Brain pericyte (primary cell): ENCODE results near the gene HSPG2.
"Not testable (repeated sequence)": the region's sequence is repeated elsewhere in the genome, so short reads cannot be mapped to it uniquely, and the experiment has no call there.

Experiments used
- DNase-seq: peaks from one replicate; pipeline ENCODE4 v3.0.0-alpha.2; 2012; ENCODE audit warnings: low read depth, low spot score

HSPG2 gene

GRCh38 chr1:21955501-21956281 is 18.6 kb upstream of the HSPG2 start:
- no peak for DNase-seq

GRCh38 chr1:21955058-21955457 is 17.9 kb upstream of the HSPG2 start:
- DNase-seq: no peak

DNA sequence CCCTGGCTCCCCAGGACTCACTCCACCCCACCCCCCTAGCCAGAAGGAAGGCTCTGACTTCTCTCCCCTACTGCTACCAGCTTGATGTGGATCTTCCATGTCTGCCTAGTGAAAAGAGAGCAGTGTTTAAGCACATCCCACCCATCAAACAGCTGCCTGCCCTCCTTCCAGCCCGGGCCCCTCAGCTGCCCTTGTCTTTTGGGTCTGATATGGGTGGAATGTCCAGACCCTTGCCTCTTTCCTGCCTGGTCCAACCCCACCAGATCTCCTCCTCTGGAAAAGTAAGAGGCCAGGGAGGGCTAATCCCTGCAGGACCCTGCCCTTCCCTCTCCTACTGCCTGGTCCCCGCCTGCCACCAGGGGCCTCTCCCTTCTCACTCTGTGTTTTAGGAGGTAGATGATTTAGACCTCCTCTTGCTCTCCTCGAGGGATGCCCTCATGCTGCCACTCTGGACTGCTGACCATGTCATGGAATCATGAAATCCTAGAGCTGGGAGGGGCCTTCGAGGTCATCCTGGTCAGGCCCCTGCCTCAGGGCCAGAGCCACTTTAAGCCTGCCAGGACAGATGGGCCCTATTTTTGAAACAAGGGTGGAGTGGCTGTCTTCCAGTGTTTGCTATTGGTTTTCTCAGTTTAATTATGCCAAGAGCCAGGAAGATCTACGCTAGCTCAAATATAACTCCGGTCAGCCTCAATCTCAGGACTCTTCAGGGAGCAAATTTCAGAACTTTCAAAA is 15.8 kb upstream of the HSPG2 start:
- DNase-seq: no peak

- no peak for DNase-seq
These were observed 14.2 kb upstream of the HSPG2 start for GRCh38 chr1:21951226-21951870.

DNA sequence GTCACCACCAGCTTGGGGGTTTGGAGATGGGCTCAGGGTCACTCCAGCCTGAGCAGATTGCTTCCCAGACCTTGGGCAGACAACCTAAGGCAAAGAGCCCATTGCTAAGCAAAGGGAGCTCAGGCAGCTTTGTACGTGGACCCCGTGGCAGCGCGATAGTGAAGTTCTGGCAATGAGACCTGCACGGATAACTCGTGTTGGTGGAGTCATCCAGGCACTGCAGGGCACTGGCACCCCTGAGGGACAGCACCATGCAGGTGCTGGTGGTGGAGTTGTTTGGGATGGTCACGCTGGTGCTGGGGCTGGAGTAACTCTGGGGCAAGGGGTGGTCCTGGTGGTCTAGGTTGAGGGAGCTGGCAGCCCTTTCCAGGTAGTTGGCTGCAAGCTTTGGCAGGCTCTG is 13.6 kb upstream of the HSPG2 start:
- DNase-seq: no peak

GRCh38 chr1:21946836-21947587 is 9.9 kb upstream of the HSPG2 start:
- no peak for DNase-seq

DNA sequence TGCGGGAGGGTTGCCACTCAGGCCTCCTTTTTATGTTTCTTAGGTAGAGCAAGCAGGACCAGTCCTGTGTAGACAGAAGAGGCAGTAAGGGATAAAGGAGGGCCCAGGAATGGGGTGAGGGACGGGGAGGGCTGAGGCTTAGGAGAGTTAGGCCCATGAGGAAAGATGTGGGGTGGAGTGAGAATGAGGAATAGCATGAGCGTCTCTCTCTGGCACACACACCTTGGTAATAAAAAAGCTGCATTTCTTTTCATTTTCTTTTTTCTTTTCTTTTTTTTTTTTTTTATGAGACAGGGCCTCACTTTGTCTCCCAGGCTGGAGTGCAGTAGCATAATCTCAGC is 7.6 kb upstream of the HSPG2 start:
- DNase-seq: no peak

DNA sequence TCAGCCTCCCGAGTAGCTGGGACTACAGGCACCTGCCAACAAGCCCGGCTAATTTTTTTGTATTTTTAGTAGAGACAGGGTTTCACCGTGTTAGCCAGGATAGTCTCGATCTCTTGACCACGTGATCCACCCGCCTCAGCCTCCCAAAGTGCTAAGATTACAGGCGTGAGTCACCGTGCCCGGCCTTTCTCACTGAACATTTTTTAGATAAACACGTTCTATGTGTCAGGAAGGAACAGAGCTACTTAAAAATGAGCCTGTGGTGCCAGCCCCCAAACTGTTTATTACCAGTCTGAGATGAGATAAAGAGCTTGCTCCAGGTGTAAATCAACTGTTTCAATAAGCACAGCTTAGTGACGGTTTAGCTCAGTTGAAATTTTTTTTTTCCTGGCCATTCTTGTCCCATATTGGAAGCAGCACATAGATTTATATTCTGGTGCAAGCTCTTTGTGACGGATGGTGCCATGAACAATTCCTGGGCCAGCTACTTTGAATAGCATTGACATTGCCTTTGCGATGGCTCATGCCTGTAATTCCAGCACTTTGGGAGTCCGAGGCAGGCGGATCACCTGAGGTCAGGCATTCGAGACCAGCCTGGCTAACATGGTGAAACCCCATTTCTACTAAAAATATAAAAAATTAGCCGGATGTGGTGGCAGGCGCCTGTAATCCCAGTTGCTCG is 6.0 kb upstream of the HSPG2 start:
- not testable (repeated sequence) for DNase-seq

- DNase-seq: no peak
These were observed 5.4 kb upstream of the HSPG2 start for GRCh38 chr1:21942464-21942863.

DNA sequence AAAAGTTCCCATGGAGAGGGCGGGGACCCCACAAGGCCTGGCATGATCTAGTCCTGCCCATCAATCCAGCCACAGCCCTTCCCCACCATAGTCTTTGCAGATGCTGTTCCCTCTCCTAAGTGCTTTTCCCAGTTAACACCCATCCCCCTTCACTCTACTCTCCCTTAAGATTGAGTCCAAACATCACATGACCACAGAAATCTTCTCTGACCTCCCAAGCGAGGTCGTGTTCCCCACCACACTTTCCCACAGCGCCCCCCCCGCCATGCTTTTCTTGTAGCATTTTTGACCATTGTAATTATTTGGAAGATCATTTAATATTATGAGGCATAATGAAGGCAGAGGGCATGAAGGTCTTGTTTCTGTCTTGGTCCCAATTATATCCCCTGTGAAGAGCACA is 4.3 kb upstream of the HSPG2 start:
- DNase-seq: no peak

DNA sequence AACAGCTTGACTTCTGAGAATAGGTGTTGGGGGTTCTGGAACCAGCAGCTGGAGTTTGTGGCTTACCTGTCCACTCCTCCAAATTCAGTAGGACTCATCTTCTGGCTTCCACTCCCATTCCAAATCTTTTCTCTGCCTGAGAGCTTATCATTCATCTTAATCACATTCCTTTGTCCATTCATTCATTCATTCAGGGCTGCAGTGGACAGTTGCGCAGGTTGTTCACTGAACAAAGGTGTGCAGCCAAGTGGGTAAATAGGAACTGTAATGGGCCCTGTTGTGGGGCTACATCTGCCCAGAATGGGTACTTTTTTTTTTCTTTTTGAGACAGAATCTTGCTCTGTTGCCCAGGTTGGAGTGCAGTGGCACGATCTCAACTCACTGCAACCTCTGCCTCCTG is 3.4 kb upstream of the HSPG2 start:
- no peak for DNase-seq

GRCh38 chr1:21939650-21940374 is 2.7 kb upstream of the HSPG2 start:
- DNase-seq: no peak

DNA sequence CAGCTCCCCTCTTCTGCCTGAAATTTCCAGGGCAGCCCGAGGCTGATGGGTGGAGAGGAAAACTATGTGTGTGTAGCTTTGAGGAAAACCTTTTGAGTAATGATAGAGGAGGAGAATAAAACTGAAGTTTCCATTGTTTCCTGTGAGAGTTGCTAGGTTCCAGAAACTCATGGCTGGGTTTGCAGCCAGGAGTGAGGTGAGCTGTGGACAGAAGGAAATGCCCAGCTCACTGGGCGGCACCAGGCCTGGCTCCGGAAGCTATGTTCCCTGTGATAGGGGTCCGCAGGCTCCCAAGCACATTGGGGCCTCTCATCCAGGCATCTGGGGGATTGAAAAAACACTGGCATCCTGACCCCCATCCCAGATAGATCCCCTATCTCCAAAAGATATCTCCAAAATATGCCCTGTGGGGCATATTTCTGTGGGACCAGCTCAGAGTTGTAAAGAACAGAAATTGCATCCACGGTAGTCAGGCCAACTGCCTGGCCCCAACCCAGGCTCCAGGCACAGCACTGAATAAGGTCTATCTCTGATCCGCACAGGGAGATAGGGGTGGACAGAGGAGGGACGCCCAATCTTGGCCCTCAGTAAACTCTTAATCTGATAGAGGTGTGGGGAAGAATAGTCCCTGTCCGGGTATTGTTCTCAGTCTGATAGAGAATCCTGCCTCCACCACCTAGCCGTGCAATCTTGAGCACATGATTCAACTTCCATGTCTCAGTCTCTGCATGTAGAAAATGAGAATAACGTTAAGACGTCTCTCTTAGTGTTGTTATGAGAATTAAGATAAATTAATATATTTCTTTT is 1.8 kb upstream of the HSPG2 start:
- DNase-seq: no peak

DNA sequence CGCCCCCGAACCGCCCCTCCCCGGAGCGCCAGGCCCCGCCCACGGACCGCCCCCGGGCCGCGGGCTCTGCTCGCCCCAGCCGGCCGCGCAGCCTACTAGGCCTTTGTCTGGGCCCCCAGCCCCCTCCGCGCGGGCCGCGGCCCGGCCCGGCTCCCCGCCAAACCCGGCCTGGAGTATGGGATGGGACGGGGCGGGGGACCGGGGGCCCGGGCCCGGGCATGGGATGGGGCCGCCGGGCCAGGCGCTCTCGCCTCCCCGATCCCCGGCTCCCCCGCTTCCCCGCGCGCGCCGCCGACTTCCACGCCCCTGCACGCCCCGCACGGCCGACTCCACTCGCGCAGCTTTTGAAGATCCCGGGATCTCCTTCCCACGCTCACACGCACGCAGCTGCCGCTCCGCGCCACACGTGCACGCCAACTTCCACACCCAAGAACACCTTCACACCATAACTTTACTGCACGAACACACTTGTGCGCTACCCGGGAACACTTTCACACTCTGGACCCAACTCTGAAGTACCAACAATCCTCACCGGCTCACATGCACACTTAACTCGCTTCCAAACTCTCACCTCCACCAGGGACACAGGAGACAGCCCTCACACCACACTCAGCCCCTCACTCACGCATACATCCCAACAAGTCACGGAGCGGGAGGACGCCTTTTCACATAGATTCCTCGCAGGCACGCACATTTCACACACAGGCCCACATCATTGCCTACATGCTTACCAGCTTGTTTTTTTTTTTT is 437 bp upstream of the HSPG2 start:
- no peak for DNase-seq

- DNase-seq: no peak
These were observed 611 bp downstream of the HSPG2 start for GRCh38 chr1:21936366-21937031.

DNA sequence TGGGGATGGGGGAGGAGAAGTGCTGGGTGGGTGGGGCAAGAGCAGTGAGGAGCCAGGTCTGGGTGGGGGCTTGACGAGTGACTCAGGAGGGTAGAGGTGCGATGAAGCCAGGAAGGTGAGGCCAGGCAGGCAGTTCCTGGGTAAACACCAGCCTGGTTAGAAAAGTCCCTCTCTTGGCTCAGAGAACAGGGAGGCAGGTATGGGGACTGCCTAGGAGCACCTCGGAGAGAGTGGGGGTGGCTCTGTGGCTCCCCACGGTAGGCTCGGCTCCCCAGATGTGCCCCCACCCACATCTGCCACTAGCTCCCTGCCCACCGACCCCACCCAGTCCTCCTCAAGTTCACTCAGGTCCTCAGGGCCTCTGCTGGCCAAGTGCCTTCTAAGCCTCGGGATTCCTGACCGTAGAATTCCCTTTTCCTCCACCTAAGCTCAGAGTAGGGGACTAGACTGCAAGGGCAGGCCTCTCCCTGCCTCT is 1.2 kb downstream of the HSPG2 start:
- no peak for DNase-seq

DNA sequence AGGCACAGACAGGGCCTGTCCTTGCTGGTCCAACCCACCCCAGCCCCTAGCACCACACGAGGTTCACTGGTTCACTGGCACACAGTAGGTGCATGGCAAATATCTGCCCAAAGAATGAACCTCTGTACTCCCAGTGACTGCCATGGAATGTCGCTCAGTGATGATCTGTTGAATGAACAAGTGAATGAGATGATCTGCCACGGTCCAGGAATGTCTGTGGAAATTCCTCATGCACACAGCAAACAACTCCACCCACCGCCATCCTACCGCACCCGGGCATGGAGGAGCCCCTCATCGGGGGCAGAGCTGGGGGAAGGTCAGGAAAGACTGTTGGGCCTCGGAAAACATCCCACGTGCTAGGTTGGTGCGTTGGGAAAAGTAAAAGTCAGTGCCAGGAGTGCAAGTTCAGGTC is 1.7 kb downstream of the HSPG2 start:
- no peak for DNase-seq

GRCh38 chr1:21933397-21934248 is 3.5 kb downstream of the HSPG2 start:
- DNase-seq: no peak
